HT-29 (cell line): ENCODE measurements around the gene YTHDC1. TPM values are rescaled to one million over a fixed set of nuclear protein-coding genes. Genes with fewer than 3 reads are reported as not detected.

Source experiments
- DNase-seq: peaks from one replicate; pipeline ENCODE4 v3.0.0-alpha.2; 2015; ENCODE audit warnings: low spot score
- total RNA-seq: library from RNA; depleted of rRNA; stranded (reverse); fragments of >200 nt; shearing (Covaris generic); gene quantifications from 2 replicates; pipeline ENCODE4 v1.2.3, GENCODE V29; 2014

Gene YTHDC1
- total RNA-seq, 1 experiment from 2014 or later = 27.8 TPM

GRCh38 chr4:68359508-68359907 lies 9.6 kb upstream of the YTHDC1 start:
- no peak for DNase-seq

- DNase-seq = no peak
Measured at GRCh38 chr4:68358988-68359387, 9.1 kb upstream of the YTHDC1 start.

- no peak for DNase-seq
Measured at GRCh38 chr4:68352791-68353190, 2.9 kb upstream of the YTHDC1 start.

- DNase-seq = peak; percentile 52
Measured at GRCh38 chr4:68349279-68349648, 626 bp downstream of the YTHDC1 start.

GRCh38 chr4:68348577-68348976 lies 1.3 kb downstream of the YTHDC1 start:
- peak; percentile 20 for DNase-seq

GRCh38 chr4:68347845-68348244 lies 2.0 kb downstream of the YTHDC1 start:
- DNase-seq = no peak

GRCh38 chr4:68346461-68346860 lies 3.4 kb downstream of the YTHDC1 start:
- no peak for DNase-seq

- no peak for DNase-seq
Measured at GRCh38 chr4:68344785-68345184, 5.1 kb downstream of the YTHDC1 start.

GRCh38 chr4:68344049-68344448 lies 5.8 kb downstream of the YTHDC1 start:
- DNase-seq = no peak

- no peak for DNase-seq
Measured at GRCh38 chr4:68342134-68342533, 7.8 kb downstream of the YTHDC1 start.

GRCh38 chr4:68338625-68339024 lies 11.3 kb downstream of the YTHDC1 start:
- DNase-seq = no peak

- DNase-seq = no peak
Measured at GRCh38 chr4:68337522-68337921, 12.4 kb downstream of the YTHDC1 start.

- DNase-seq = no peak
Measured at GRCh38 chr4:68337004-68337403, 12.9 kb downstream of the YTHDC1 start.

GRCh38 chr4:68336530-68336929 lies 13.4 kb downstream of the YTHDC1 start:
- no peak for DNase-seq

- DNase-seq = no peak
Measured at GRCh38 chr4:68326141-68326540, 23.7 kb downstream of the YTHDC1 start.

GRCh38 chr4:68324519-68325262 lies 25.2 kb downstream of the YTHDC1 start:
- no peak for DNase-seq

- no peak for DNase-seq
Measured at GRCh38 chr4:68319040-68319439, 30.9 kb downstream of the YTHDC1 start.

- no peak for DNase-seq
Measured at GRCh38 chr4:68316193-68316969, 33.5 kb downstream of the YTHDC1 start.

GRCh38 chr4:68310651-68311247 lies 39.1 kb downstream of the YTHDC1 start:
- no peak for DNase-seq

- DNase-seq = no peak
Measured at GRCh38 chr4:68304731-68305130, 45.2 kb downstream of the YTHDC1 start.

GRCh38 chr4:68299492-68300457 lies 50.1 kb downstream of the YTHDC1 start:
- no peak for DNase-seq

- no peak for DNase-seq
Measured at GRCh38 chr4:68297137-68297536, 52.8 kb downstream of the YTHDC1 start.
